ENCODE data around the gene IFITM2. TPM values are rescaled to one million over a fixed set of nuclear protein-coding genes. Genes with fewer than 3 reads are reported as not detected.
"Not testable (repeated sequence)": the region's sequence is repeated elsewhere in the genome, so short reads cannot be mapped to it uniquely, and the experiment has no call there.

The IFITM2 gene
- total RNA-seq, 1 experiment from 2014 or later: 44.7 TPM

DNA sequence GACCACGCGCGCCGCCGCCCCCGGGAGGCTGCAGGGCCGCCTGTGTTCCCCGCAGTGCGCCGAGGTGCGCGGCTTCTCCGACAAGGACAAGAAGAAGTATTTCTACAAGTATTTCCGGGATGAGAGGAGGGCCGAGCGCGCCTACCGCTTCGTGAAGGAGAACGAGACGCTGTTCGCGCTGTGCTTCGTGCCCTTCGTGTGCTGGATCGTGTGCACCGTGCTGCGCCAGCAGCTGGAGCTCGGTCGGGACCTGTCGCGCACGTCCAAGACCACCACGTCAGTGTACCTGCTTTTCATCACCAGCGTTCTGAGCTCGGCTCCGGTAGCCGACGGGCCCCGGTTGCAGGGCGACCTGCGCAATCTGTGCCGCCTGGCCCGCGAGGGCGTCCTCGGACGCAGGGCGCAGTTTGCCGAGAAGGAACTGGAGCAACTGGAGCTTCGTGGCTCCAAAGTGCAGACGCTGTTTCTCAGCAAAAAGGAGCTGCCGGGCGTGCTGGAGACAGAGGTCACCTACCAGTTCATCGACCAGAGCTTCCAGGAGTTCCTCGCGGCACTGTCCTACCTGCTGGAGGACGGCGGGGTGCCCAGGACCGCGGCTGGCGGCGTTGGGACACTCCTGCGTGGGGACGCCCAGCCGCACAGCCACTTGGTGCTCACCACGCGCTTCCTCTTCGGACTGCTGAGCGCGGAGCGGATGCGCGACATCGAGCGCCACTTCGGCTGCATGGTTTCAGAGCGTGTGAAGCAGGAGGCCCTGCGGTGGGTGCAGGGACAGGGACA lies 26.7 kb upstream of the IFITM2 start:
- no peak for DNase-seq (ENCODE audit: extremely low read depth, low read depth)

DNA sequence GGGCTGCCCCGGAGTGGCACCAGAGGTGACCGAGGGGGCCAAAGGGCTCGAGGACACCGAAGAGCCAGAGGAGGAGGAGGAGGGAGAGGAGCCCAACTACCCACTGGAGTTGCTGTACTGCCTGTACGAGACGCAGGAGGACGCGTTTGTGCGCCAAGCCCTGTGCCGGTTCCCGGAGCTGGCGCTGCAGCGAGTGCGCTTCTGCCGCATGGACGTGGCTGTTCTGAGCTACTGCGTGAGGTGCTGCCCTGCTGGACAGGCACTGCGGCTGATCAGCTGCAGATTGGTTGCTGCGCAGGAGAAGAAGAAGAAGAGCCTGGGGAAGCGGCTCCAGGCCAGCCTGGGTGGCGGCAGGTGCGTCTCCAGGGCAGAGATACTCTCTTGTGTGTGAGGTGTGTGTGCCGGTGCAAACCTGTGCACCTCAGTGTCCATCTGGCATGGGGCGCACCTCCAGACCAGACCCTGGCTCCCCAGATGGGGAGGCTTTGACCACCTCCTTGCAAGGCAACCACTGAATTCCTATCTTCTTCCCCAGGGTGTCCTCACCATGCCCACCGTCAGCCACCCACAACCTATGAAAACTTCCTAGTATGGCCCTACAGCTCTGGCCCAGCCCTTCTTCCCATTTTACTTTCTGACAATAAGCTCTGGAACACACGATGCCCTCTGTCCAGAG lies 26.0 kb upstream of the IFITM2 start:
- no peak for DNase-seq (ENCODE audit: extremely low read depth, low read depth)

DNA sequence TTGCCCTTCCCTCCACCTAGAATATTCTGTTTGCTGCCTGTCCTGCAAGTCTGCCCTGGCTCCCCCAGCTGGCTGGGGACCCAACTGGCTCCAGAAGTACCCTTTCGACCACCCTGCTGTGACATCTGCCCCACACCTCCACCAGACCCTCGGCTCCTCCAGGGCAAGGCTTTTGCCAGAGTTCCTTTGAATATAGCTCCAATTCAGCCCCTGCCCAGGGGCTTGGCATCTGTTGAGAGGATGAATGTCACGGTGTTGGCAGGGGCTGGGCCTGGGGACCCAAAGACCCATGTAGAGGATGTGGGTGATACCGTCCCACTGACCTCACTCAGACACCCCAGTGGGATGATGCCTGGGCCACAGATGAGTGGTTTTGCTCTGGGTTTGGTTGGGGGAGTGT lies 25.4 kb upstream of the IFITM2 start:
- no peak for DNase-seq (ENCODE audit: extremely low read depth, low read depth)

DNA sequence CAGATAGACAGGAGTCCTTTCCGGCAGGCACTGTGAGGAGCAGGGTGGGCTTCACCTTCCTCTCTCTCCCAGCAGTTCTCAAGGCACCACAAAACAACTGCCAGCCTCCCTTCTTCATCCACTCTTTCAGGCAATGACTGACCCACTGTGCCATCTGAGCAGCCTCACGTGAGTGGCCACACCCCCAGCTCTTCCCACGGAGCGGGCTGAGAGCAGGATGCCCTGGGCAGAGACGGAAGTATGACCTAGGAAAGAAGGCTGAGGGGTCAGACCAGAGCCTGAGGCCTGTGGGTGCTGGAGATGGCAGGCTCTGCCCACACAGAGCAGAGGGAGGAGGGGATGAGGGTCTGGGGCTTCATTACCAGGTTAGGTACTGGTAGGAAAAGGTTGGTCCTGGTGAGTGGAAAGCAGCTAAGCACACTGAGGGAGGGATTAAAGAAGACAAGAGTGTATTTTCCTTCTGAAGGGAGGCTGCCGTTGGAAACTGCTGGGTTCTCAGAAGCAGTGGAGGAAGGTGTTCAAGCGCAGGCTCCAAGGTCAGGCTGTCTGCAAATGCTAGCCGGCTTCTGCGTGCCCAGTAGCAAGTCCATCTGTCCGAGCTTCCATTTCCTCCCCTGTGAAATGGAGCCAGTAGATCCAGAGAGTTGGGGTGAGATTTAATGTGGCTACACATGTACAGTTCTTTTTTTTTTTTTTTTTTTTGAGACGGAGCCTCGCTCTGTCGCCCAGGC lies 24.8 kb upstream of the IFITM2 start:
- no peak for DNase-seq (ENCODE audit: extremely low read depth, low read depth)

DNA sequence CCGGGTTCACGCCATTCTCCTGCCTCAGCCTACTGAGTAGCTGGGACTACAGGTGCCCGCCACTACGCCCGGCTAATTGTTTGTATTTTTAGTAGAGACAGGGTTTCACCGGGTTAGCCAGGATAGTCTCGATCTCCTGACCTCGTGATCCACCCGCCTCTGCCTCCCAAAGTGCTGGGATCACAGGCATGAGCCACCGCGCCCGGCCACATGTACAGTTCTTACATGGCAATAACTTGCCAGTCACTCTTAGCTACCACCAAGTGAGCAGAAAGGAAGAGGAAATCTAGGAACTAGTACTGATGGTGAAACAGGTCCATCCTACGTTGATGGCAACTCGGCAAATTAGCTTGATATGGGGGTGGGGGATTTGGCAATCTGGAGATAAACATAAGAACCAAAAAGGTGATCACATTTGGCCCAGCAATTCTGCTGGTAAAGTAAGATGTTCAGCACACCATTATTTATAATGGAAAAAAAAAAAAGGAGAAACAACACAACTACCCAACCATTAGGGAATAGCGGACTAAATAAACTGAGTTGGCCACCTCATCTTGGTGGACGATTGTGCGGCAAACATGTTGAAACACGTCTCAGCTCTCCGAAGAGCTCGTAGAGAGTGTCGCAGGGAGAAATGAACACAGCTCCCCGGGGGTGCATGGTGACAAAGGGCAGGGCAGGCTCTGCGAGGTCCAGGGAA lies 24.1 kb upstream of the IFITM2 start:
- DNase-seq (ENCODE audit: extremely low read depth, low read depth): no peak

DNA sequence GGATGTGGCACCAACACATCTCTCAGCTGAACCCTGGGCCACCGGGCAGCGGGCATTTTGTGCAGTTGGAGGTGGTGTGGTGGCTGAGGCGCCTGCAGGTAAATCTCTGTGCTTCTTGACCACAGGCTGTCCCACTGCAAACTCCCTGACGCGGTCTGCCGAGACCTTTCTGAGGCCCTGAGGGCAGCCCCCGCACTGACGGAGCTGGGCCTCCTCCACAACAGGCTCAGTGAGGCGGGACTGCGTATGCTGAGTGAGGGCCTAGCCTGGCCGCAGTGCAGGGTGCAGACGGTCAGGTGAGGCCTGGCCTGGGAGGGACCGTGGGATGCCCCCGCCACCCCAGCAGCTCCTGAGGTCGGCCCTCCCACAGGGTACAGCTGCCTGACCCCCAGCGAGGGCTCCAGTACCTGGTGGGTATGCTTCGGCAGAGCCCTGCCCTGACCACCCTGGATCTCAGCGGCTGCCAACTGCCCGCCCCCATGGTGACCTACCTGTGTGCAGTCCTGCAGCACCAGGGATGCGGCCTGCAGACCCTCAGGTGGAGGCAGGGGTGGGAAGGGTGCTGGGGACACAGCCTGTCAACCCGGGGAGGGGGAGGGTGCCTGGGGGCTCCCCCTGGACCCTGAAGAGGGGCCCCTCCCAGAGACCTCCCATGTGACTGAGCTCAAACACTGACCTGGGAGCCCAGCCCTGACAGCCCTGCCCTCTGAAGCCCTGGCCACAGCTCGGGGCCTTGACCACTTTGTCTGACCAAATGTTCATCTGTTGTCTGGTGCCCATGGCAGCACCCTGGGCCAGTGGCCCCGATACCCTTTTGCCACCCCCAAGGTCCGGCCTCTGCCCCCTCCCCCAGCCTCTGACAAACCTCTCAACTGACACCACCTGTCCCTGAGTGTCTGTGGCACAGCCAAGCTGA lies 23.3 kb upstream of the IFITM2 start:
- DNase-seq (ENCODE audit: extremely low read depth, low read depth): no peak

DNA sequence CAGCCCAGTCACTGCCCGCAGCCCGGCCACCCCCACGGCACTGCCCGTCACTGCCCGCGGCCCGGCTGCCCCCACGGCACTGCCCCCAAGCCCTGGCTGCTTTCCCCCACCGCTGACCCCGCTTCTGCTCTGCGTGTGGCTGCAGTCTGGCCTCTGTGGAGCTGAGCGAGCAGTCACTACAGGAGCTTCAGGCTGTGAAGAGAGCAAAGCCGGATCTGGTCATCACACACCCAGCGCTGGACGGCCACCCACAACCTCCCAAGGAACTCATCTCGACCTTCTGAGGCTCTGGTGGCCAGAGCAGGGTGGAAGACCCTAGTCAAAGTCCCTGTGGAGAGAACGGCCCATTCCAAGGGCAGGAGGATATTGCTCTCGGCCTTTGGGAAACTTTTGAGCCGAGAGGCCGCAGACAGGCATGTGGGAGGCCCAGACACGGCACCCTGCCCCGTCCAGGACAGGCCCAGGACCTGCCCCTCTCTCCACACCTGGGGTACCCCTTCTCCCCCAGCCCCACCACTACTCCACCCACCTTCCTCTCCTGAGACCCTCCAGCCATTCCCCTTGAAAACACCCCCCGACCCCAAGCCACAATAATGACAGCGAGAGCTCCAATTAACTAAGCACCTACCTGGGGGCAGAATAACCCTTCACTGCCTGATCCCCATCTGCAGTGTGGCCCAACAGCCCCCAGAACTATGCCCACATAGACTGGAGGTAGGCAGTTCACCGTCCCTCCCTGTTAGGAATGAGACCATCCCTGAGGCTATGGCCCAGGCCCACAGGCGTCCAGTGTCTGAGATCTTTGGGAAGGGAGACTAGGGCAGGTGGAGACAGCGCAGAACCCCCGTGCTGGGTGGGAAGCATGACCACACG lies 22.4 kb upstream of the IFITM2 start:
- DNase-seq (ENCODE audit: extremely low read depth, low read depth): no peak

DNA sequence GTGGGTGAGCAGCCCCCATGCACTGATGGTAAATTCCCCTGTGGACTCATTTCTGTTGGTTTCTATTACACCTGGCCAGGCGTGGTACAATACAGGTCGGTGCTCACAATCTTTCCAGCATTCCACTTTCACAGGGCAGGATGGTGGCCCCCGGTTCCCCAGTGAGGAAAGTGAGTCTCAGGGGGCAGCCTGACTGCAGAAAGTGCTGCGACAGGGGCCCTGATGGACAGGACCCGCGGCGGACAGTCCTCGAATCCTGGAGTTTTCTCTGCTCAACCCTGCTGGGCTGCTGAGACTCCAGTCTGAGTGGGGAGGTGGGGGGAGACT lies 21.8 kb upstream of the IFITM2 start:
- DNase-seq (ENCODE audit: extremely low read depth, low read depth): no peak

DNA sequence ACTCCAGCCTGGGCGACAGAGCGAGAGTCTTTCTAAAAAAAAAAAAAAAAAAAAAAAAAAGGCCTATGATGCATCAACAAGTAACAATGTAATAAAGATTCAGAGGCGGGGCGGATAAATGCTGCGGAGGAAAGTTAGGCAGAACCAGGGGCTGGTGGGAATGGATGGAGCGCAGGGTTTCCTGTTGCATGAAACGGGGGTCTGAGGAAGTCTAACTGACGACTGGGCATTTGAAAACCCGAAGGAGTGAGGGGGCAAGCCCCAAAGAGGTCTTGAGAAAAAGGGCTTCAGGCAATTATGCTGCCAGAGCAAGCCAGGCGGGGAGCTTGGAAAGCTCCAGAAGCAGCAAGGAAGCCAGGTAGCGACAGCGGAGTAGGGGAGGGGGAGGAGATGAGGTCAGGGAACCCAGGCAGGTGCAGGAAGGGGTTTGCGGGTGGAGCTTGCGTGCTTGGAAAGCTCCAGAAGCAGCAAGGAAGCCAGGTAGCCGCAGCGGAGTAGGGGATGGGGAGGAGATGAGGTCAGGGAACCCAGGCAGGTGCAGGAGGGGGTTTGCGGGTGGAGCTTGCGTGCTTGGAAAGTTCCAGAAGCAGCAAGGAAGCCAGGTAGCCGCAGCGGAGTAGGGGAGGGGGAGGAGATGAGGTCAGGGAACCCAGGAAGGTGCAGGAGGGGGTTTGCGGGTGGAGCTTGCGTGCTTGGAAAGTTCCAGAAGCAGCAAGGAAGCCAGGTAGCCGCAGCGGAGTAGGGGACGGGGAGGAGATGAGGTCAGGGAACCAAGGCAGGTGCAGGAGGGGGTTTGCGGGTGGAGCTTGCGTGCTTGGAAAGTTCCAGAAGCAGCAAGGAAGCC lies 20.4 kb upstream of the IFITM2 start:
- DNase-seq (ENCODE audit: extremely low read depth, low read depth): not testable (repeated sequence)

DNA sequence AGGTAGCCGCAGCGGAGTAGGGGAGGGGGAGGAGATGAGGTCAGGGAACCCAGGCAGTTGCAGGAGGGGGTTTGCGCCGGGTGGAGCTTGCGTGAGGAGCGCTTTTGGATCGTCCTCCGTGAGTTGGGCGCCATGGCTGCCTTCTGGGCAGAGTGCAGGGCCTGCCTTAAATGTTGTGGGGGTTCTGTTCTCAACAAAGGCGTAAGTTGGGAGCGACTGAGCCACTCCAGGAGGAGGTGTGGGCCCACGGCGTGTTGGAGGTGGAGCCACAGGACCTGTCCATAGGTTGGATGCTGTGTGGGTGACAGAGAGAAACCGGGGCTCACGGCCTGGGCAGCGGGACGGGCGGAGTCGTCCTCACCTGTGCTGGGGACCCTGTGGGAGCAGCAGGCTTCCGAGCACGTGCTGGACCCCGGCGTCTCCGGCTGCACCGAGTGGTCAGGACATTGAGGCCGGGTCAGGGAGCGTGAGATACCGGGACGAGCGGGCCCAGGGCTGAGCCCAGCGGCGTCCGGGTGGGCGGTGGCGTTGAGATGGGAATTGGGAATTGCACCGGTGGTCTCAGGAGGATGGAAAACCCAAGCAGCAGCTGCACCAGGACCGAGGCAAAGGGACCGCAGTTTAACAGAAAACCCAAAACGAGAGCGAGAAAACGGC lies 19.7 kb upstream of the IFITM2 start:
- DNase-seq (ENCODE audit: extremely low read depth, low read depth): no peak

DNA sequence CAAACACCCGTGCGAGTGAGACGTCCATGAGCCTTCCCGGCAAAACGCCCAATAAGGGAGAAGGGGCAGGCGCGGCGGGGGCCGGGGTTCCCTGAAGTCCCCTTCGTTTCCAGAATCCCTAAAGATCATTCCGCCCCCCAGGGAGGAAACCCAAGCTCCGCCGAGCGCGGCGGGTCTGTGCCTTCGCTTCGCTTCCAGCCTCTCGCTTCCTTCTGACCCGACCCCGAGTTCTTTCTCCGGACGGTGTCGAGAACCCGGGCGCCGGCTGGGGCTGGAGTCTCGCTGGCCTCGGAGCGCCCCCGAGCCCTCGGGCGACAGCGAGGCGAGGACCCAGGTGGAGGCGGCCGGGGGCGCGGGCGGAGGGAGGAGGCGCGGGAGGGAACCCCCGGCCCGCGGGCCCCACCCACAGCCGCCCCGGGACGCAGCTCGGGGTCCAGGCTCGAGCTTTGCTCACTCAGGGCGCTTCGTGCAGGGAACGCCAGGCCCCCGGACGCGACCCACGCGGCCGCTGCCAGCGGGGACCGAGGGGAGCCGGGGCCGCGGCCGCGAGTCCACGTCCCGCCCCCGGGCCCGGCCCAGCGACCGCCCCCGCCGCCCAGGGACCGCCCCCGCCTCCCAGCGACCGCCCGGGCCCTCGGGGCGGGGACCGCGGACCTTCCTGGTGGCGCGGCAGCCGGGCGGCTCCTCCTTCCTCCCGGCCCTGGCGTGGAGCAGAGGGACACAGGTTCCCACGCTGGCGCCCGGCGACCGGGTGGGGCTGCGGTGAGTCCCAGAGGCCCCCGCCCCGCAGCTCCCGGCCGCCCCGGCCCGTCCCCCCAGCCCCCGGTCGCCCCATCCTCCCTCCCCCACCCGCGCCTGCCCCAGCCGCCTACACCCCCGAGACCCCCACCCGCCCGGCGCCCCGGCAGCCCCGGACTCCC lies 18.9 kb upstream of the IFITM2 start, which contains the start of gene PGGHG:
PGGHG (plus strand) TSS at position 649 of the 920 bp plus-strand sequence. CDS start 691 bp downstream, outside the sequence.
- DNase-seq (ENCODE audit: extremely low read depth, low read depth): no peak

DNA sequence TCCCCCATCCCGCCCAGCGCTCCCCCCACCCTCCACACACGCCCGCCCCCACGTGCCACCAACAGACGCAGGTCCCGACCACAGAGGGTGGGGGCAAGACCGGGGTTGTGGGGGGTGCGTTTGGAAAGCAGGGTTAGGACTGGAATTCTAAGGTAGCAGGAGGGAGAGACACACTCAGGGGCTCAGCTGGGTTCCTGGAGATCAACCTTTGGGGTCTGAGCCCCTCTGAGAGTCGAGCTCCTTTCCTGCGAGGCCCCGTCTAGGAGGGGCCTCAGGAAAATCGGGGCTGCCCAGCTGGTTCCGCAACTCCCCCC lies 18.3 kb upstream of the IFITM2 start:
- no peak for DNase-seq (ENCODE audit: extremely low read depth, low read depth)

DNA sequence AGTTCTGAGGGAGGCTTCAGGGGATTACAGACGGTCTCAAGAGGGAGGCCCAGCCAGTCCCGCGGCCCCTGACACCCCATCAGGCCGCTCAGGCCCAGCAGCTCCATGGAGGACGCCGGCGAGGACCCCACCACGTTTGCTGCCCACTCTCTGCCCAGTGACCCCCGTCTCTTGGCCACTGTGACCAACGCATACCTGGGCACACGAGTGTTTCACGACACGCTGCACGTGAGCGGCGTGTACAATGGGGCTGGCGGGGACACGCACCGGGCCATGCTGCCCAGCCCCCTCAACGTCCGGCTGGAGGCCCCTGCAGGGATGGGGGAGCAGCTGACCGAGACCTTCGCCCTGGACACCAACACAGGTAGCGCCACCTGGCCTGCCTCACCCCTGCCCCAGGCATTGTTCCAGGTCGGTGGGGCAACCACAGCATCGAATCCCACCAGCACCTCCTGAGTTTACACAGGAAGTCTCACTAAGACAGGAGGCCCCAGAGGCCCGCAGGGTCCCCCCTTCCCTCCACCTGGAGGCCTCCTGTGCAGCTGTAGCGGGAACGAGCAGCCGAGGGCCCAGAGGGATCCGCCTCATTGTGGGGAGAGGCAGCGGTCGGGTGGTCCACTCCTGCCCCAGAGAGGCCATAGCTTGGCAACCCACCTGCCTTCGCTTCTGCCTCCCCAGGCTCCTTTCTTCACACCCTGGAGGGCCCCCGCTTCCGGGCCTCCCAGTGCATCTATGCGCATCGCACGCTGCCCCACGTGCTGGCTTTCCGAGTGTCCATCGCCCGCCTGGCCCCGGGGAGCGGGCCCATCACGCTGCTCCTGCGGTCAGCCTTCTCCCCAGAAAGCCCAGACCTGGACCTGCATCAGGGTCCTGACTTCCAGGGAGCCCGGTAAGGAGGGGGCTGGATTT lies 17.6 kb upstream of the IFITM2 start:
- no peak for DNase-seq (ENCODE audit: extremely low read depth, low read depth)

DNA sequence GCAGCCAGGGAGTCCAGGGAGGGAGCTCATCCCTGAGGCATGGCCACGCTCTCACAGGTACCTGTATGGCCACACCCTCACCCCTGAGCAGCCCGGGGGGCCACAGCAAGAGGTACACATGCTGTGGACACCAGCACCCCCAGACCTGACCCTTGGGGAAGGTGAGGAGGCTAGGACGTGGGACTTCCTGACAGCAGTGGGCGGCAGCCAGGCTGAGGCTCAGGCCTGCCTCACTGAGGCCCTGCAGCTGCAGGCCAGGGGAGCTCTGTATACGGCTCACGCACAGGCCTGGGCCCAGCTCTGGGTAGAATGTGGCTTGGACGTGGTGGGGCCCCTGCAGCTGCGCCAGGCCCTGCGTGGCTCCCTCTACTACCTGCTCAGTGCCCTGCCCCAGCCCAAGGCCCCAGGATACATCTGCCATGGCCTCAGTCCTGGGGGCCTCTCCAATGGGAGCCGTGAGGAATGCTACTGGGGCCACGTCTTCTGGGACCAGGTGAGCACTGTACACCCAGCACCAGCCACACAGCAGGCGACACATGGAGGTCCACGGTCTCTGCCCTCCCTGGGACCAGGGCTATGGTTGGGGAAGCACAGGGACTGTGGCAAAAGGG lies 16.9 kb upstream of the IFITM2 start:
- no peak for DNase-seq (ENCODE audit: extremely low read depth, low read depth)
